GM12874 (cell line): Measurements from ENCODE around the gene AGXT.

ENCODE experiments used
- CTCF ChIP-seq: IDR thresholded peaks from 2 replicates; pipeline ENCODE4 v1.5.1; 2011; ENCODE audit warnings: low read depth, mild to moderate bottlenecking, control low read depth, low read length, moderate library complexity; ENCODE audit not compliant: insufficient read depth

The AGXT gene

GRCh38 chr2:240846873-240847595 lies 21.6 kb upstream of the AGXT start:
- no peak for TF ChIP-seq CTCF

GRCh38 chr2:240847817-240848216 lies 20.8 kb upstream of the AGXT start:
- TF ChIP-seq CTCF = no peak

GRCh38 chr2:240848900-240849680 lies 19.5 kb upstream of the AGXT start:
- TF ChIP-seq CTCF = no peak

- no peak for TF ChIP-seq CTCF
Observed at GRCh38 chr2:240850026-240850425, 18.6 kb upstream of the AGXT start.

- no peak for TF ChIP-seq CTCF
Observed at GRCh38 chr2:240850756-240851077, 17.9 kb upstream of the AGXT start.

GRCh38 chr2:240851078-240851991 lies 17.3 kb upstream of the AGXT start:
- peak; percentile 92 for TF ChIP-seq CTCF
